Adrenal gland (tissue), 5 donors: ENCODE results near the gene C5orf47.

Experiments used
- POLR2A ChIP-seq, 2 donors: fragments of 450-650 bp; IDR thresholded peaks; one replicate each; pipeline ENCODE4 v1.6.1; 2017; ENCODE audit warnings: antibody characterized with exemption in 2 of 2, mild to moderate bottlenecking in 2 of 2, moderate library complexity in 1 of 2
- TF ChIP-seq, protein P1 (sequence below), 6 experiments: fragments of 450-650 bp in 4 of 6; fragments of 200-600 bp in 2 of 6; sonication (generic) in 1 of 6; IDR thresholded peaks; 1 replicate in 5 of 6; 2 replicates in 1 of 6; pipeline versions ENCODE4 v1.5.1 to v1.8.0; 2016 to 2021; ENCODE audit warnings: antibody characterized with exemption in 6 of 6, mild to moderate bottlenecking in 2 of 6, moderate library complexity in 1 of 6
- donor health status: DM: no; HTN: no; CAD: no.

DNA sequence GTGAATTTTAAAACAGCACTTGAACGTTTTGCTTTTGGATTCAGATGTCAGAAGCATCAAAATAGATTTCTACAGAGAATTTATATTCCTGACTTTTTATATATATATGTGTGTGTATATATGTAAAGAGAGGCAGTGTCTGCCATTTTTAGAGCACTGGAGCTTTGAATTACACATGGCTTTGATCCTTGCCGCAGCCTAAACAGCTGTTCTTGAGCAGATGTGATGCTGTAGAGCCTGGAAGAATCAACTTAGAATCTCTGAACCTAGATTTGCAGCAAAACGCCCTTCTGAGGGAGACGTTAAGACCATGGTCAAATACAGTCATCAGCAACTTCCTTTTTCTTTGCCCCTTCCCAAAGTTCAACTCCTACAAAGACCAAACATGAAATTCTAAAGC, 21.7 kb upstream of the C5orf47 start:
- TF ChIP-seq, protein P1, sequence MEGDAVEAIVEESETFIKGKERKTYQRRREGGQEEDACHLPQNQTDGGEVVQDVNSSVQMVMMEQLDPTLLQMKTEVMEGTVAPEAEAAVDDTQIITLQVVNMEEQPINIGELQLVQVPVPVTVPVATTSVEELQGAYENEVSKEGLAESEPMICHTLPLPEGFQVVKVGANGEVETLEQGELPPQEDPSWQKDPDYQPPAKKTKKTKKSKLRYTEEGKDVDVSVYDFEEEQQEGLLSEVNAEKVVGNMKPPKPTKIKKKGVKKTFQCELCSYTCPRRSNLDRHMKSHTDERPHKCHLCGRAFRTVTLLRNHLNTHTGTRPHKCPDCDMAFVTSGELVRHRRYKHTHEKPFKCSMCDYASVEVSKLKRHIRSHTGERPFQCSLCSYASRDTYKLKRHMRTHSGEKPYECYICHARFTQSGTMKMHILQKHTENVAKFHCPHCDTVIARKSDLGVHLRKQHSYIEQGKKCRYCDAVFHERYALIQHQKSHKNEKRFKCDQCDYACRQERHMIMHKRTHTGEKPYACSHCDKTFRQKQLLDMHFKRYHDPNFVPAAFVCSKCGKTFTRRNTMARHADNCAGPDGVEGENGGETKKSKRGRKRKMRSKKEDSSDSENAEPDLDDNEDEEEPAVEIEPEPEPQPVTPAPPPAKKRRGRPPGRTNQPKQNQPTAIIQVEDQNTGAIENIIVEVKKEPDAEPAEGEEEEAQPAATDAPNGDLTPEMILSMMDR (IDR thresholded peaks at IDR 0.05) = no peak
- no peak for TF ChIP-seq POLR2A (IDR thresholded peaks at IDR 0.05)
